Naive thymus-derived CD4-positive, alpha-beta T cell (primary cell): ENCODE data around the gene EGR1. TPM values are rescaled to one million over a fixed set of nuclear protein-coding genes. Genes with fewer than 3 reads are reported as not detected.

Source experiments
- ATAC-seq: fragments of 150-1000 bp; cut with Tn5 transposase; 2 replicates; pipeline ENCODE4 v1.10.0; 2021; ENCODE audit warnings: mild to moderate bottlenecking, moderate library complexity
- CTCF ChIA-PET: fragments of 350-600 bp; sonication (Branson Sonifier 250); formaldehyde crosslinking; loops from one replicate; lab custom pipeline; 2021; ENCODE audit warnings: antibody characterized with exemption; lab: Charles Lee
- POLR2A ChIA-PET: fragments of 350-600 bp; sonication (Branson Sonifier 250); formaldehyde crosslinking; loops from one replicate; lab custom pipeline; 2021; ENCODE audit warnings: antibody characterized with exemption, inconsistent platforms; lab: Charles Lee
- DNase-seq, 9 donors: peaks; one replicate each; pipeline versions ENCODE4 v3.0.0 to v3.0.0-alpha.2; 2020 to 2022; ENCODE audit warnings: mixed read lengths in 1 of 9
- H3K27ac ChIP-seq: one replicate; pipeline ENCODE4 v1.7.0; 2013; ENCODE audit warnings: mild to moderate bottlenecking, low read depth, low read length, moderate library complexity
- H3K27me3 ChIP-seq, 2 donors: one replicate each; pipeline ENCODE4 v1.7.0; 2013; ENCODE audit warnings: low read length in 2 of 2, mild to moderate bottlenecking in 2 of 2, moderate library complexity in 2 of 2; ENCODE audit not compliant: control insufficient read depth in 2 of 2, insufficient read depth in 2 of 2
- H3K36me3 ChIP-seq, 3 experiments: 1 replicate in 2 of 3; 2 replicates in 1 of 3; pipeline ENCODE4 v1.7.0; 2013; ENCODE audit warnings: low read length in 3 of 3, mild to moderate bottlenecking in 3 of 3, moderate library complexity in 1 of 3; ENCODE audit not compliant: insufficient read depth in 3 of 3, control insufficient read depth in 2 of 3
- H3K4me1 ChIP-seq, 2 donors: one replicate each; pipeline ENCODE4 v1.7.0; 2013; ENCODE audit warnings: low read length in 2 of 2, mild to moderate bottlenecking in 2 of 2, moderate library complexity in 1 of 2; ENCODE audit not compliant: control insufficient read depth in 2 of 2, insufficient read depth in 2 of 2
- H3K4me3 ChIP-seq: 2 replicates; pipeline ENCODE4 v1.7.0; 2013; ENCODE audit warnings: mild to moderate bottlenecking, low read length
- H3K9me3 ChIP-seq, 3 experiments: 1 replicate in 2 of 3; 2 replicates in 1 of 3; pipeline ENCODE4 v1.7.0; 2013; ENCODE audit warnings: low read length in 3 of 3; ENCODE audit not compliant: control insufficient read depth in 2 of 3
- H3K27ac Mint-ChIP-seq, 9 donors: one replicate each; pipeline ENCODE4 v1.8.0; 2020 to 2022; ENCODE audit warnings: mixed read lengths in 9 of 9, mild to moderate bottlenecking in 8 of 9, moderate library complexity in 5 of 9, inconsistent platforms in 2 of 9
- H3K27me3 Mint-ChIP-seq, 5 donors: one replicate each; pipeline ENCODE4 v1.8.0; 2021 to 2022; ENCODE audit warnings: mixed read lengths in 5 of 5, mild to moderate bottlenecking in 1 of 5
- H3K36me3 Mint-ChIP-seq, 5 donors: one replicate each; pipeline ENCODE4 v1.8.0; 2020 to 2022; ENCODE audit warnings: mixed read lengths in 5 of 5, mild to moderate bottlenecking in 3 of 5, inconsistent platforms in 1 of 5
- H3K4me1 Mint-ChIP-seq, 7 donors: one replicate each; pipeline ENCODE4 v1.8.0; 2020 to 2022; ENCODE audit warnings: mixed read lengths in 7 of 7, mild to moderate bottlenecking in 3 of 7, inconsistent platforms in 1 of 7
- H3K4me3 Mint-ChIP-seq, 10 donors: one replicate each; pipeline ENCODE4 v1.8.0; 2020 to 2022; ENCODE audit warnings: mild to moderate bottlenecking in 10 of 10, mixed read lengths in 10 of 10, moderate library complexity in 6 of 10, inconsistent platforms in 2 of 10
- H3K9me3 Mint-ChIP-seq, 11 donors: one replicate each; pipeline ENCODE4 v1.8.0; 2020 to 2022; ENCODE audit warnings: mixed read lengths in 11 of 11, mild to moderate bottlenecking in 4 of 11, inconsistent platforms in 1 of 11, moderate library complexity in 1 of 11
- intact Hi-C, 2 donors: fragments of 100-400 bp; cut with micrococcal nuclease; formaldehyde crosslinking; loops; one replicate each; pipeline ENCODE4 v1.15.1; 2023
- polyA plus RNA-seq, 2 donors: library from polyadenylated mRNA; unstranded; fragments of 300-500 nt; fragmentation: Illumina TruSeq; gene quantifications; one replicate each; pipeline ENCODE4 v1.2.3, GENCODE V29; 2021
- total RNA-seq, 6 experiments: library from RNA in 5 of 6; stranded (reverse) in 5 of 6; gene quantifications; 1 replicate in 5 of 6; 2 replicates in 1 of 6; pipeline ENCODE4 v1.2.3 and lab custom pipeline; 2021 to 2026

Gene EGR1
- total and polyA plus RNA-seq, 7 experiments from 2014 or later, result 0.14 to 68.6 (median 6.8) TPM; not detected in 1

DNA sequence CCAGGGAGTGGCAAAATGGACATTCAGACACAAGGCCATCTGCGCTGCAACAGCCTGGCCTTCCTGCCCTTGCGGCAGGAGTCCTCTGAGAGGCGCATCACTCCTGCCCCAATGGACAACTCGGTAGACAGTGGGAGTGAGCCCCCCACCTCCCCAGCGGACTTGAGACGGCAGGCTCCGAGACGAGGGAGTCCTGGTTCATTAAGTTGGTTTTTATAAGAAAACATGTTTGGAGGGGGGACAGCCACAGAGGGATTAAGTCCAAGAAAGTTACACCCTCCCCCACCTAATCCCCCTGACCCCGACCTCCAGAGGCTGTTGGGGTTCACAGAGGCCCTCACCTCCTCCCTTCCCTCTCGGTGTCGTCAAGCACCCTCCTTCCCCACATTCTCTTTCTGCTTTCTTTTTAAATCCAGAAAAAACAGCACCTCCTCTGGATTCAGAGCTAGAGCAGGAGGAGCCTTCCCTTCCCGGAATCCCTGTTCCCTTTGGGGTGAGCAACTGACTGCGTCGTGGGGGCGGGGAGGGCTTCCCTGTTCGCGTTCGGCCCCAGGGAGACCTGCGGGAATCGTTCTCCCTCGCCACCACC, 1.8 kb upstream of the EGR1 start:
- Mint-ChIP-seq H3K27me3 (peaks cover 0 to 20% (median 0%) of the 10 kb centered on the region in 5 donors), H3K4me1 (peaks cover 39 to 55% (median 51%) of the 10 kb centered on the region in 7 donors), H3K9me3 (peaks cover 0 to 2% (median 0%) of the 10 kb centered on the region in 11 donors), H3K27ac (peak overlapping the region; percentile 76 to 97 (median 91)), H3K4me3 (peak overlapping the region; percentile 78 to 93 (median 89)), H3K36me3 (peaks cover 0 to 23% (median 14%) of the 10 kb centered on the region in 5 donors)
- Histone ChIP-seq H3K36me3 (peaks cover 0 to 8% (median 0%) of the 10 kb centered on the region in 3 experiments), H3K4me1 (peaks cover 35 to 48% of the 10 kb centered on the region in 2 donors), H3K27me3 (no peaks in the 10 kb centered on the region), H3K9me3 (no peaks in the 10 kb centered on the region), H3K4me3 (peak overlapping the region; percentile 95), H3K27ac (peak overlapping the region; percentile 91)
- POLR2A ChIA-PET, result interaction anchor here (1.1 to 2.8 kb wide), 6 partner anchors 8 to 112 kb away, joined by 3 to 16 read pairs (median 8); partner anchors contain the start of genes ETF1 and HSPA9
- CTCF ChIA-PET, result interaction anchor here (0.6 to 2.0 kb wide), 6 partner anchors 9 to 40 kb away, joined by 3 to 8 read pairs (median 4); no protein-coding TSS in a partner anchor
- intact Hi-C loops, result loop anchor here (1.0 to 10.0 kb wide), 15 partner anchors 13 to 1651 kb away; partner anchors contain the start of genes CDC23 (in 1 of the 2), FAM13B (in 1 of the 2), HNRNPA0 (in 1 of the 2) and HSPA9 (in 1 of the 2)
- ATAC-seq (no peak), DNase-seq (no peak)

- Histone ChIP-seq H3K9me3 (no peaks in the 10 kb centered on the region), H3K4me3 (peak overlapping the region; percentile 95), H3K27me3 (no peaks in the 10 kb centered on the region), H3K4me1 (peaks cover 31 to 43% of the 10 kb centered on the region in 2 donors), H3K27ac (peak overlapping the region; percentile 91), H3K36me3 (peaks cover 0 to 8% (median 0%) of the 10 kb centered on the region in 3 experiments)
- intact Hi-C loops, result loop anchor here (1.0 to 10.0 kb wide), 15 partner anchors 14 to 1651 kb away; partner anchors contain the start of genes CDC23 (in 1 of the 2), FAM13B (in 1 of the 2), HNRNPA0 (in 1 of the 2) and HSPA9 (in 1 of the 2)
- peak; percentile 90 to 97 (median 94) for DNase-seq
- peaks cover 0 to 20% (median 0%) of the 10 kb centered on the region in 5 donors for H3K27me3 Mint-ChIP-seq
- ChIA-PET CTCF (interaction anchor here (0.6 to 3.1 kb wide), 7 partner anchors 9 to 291 kb away, joined by 3 to 24 read pairs (median 5); no protein-coding TSS in a partner anchor), POLR2A (interaction anchor here (0.8 to 2.9 kb wide), 7 partner anchors 8 to 431 kb away, joined by 3 to 16 read pairs (median 8); partner anchors contain the start of genes FAM13B and HSPA9)
- H3K9me3 Mint-ChIP-seq, result peaks cover 0 to 2% (median 0%) of the 10 kb centered on the region in 11 donors
- peak; percentile 71 for ATAC-seq
- peak overlapping the region; percentile 76 to 97 (median 91) for H3K27ac Mint-ChIP-seq
- H3K4me1 Mint-ChIP-seq, result peaks cover 36 to 54% (median 50%) of the 10 kb centered on the region in 7 donors
- H3K36me3 Mint-ChIP-seq, result peaks cover 0 to 21% (median 17%) of the 10 kb centered on the region in 5 donors
- H3K4me3 Mint-ChIP-seq, result peak overlapping the region; percentile 78 to 93 (median 89)
Observed at GRCh38 chr5:138464008-138464387, 1.3 kb upstream of the EGR1 start.

- Mint-ChIP-seq H3K4me1 (peaks cover 32 to 48% (median 44%) of the 10 kb centered on the region in 7 donors), H3K36me3 (peaks cover 0 to 19% (median 17%) of the 10 kb centered on the region in 5 donors), H3K27me3 (peaks cover 0 to 20% (median 0%) of the 10 kb centered on the region in 5 donors), H3K9me3 (peaks cover 0 to 2% (median 0%) of the 10 kb centered on the region in 11 donors), H3K27ac (peak overlapping the region; percentile 69 to 97 (median 91)), H3K4me3 (peak overlapping the region; percentile 78 to 93 (median 89))
- CTCF ChIA-PET, result interaction anchor here (0.6 to 3.1 kb wide), 14 partner anchors 8 to 291 kb away, joined by 3 to 24 read pairs (median 5); partner anchors contain the start of gene HSPA9
- Histone ChIP-seq H3K27me3 (no peaks in the 10 kb centered on the region), H3K4me1 (peaks cover 24 to 37% of the 10 kb centered on the region in 2 donors), H3K9me3 (no peaks in the 10 kb centered on the region), H3K4me3 (peak overlapping the region; percentile 95), H3K36me3 (peaks cover 0 to 8% (median 0%) of the 10 kb centered on the region in 3 experiments), H3K27ac (peak overlapping the region; percentile 91)
- ATAC-seq (peak; percentile 79), DNase-seq (peak; percentile 94 to 99 (median 98))
- intact Hi-C loops, result loop anchor here (1.0 to 10.0 kb wide), 23 partner anchors 14 to 1650 kb away; partner anchors contain the start of genes CDC23 (in 2 of the 2), ETF1 (in 2 of the 2), HNRNPA0 (in 2 of the 2) and HSPA9 (in 2 of the 2)
- POLR2A ChIA-PET, result interaction anchor here (0.5 to 2.9 kb wide), 16 partner anchors 9 to 431 kb away, joined by 3 to 17 read pairs (median 4); partner anchors contain the start of genes ETF1, FAM13B, FAM53C and HSPA9
Observed at GRCh38 chr5:138464388-138465260, 655 bp upstream of the EGR1 start.

DNA sequence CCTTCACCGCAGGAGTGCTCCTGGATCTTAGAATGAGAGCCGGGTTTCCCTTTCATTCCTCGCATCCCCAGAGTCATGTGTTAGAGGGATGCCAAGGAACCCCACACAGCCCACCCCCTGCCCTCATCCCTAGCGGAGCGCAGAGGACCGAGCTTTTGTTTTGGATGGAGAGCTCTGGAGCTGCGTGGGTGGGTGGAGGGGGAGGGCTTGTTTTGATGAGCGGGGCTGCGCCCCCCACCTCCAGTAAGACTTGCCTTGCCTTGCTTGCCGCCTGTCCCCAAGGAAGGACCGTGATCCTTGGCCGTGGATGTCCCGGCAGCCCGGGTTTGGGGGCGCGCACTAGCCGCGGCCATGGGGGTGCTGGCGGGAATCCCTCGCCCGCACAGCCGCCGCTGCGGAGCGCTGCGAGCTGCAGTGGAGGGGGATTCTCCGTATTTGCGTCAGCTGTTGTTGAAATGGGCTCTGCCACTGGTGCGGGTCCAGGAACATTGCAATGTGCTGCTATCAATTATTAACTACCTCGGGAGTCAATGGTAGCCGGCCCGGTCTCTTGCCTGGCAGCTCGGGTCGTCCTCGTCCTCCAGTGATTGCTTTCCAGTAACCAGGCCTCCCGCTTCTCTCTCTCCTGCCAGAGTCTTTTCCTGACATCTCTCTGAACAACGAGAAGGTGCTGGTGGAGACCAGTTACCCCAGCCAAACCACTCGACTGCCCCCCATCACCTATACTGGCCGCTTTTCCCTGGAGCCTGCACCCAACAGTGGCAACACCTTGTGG, 1.0 kb downstream of the EGR1 start:
- Mint-ChIP-seq H3K36me3 (peaks cover 0 to 19% (median 17%) of the 10 kb centered on the region in 5 donors), H3K27me3 (peaks cover 0 to 20% (median 0%) of the 10 kb centered on the region in 5 donors), H3K4me3 (peak overlapping the region; percentile 78 to 93 (median 89)), H3K9me3 (peaks cover 0 to 2% (median 0%) of the 10 kb centered on the region in 11 donors), H3K27ac (peak overlapping the region in 8 of 9 donors; percentile 51 to 91 (median 82)), H3K4me1 (peaks cover 21 to 31% (median 27%) of the 10 kb centered on the region in 7 donors)
- H3K4me3 ChIP-seq, result peak overlapping the region; percentile 95
- no peaks in the 10 kb centered on the region for H3K9me3 ChIP-seq
- peak overlapping the region; percentile 91 for H3K27ac ChIP-seq
- ATAC-seq (no peak), DNase-seq (peak in 5 of 9 donors; percentile 12 to 54 (median 18))
- peaks cover 0 to 8% (median 0%) of the 10 kb centered on the region in 3 experiments for H3K36me3 ChIP-seq
- ChIA-PET CTCF (interaction anchor here (1.3 to 3.1 kb wide), 2 partner anchors 16 to 37 kb away, joined by 7 to 24 read pairs; no protein-coding TSS in a partner anchor), POLR2A (interaction anchor here (1.0 to 2.9 kb wide), 5 partner anchors 24 to 128 kb away, joined by 4 to 17 read pairs (median 15); partner anchors contain the start of genes ETF1 and FAM53C)
- intact Hi-C loops, result loop anchor here (5.0 to 10.0 kb wide), 4 partner anchors 432 to 1648 kb away; partner anchors contain the start of genes FAM13B (in 1 of the 2), PROB1 (in 1 of the 2), PURA (in 1 of the 2) and UBE2D2 (in 1 of the 2)
- H3K27me3 ChIP-seq, result no peaks in the 10 kb centered on the region
- peaks cover 17 to 29% of the 10 kb centered on the region in 2 donors for H3K4me1 ChIP-seq
